GM12864 (cell line): Measurements from ENCODE around the gene PLA2G5.

Experiments used
- DNase-seq: peaks from one replicate; pipeline ENCODE4 v3.0.0-alpha.2; 2011; ENCODE audit warnings: low read depth
- H3K4me3 ChIP-seq: 2 replicates; pipeline ENCODE4 v1.5.1; 2011; ENCODE audit warnings: mild to moderate bottlenecking, low read depth, low read length, control low read depth
- CTCF ChIP-seq: IDR thresholded peaks from 2 replicates; pipeline ENCODE4 v1.5.1; 2011; ENCODE audit warnings: low read depth, mild to moderate bottlenecking, moderate library complexity, low read length, control low read depth, inconsistent platforms; ENCODE audit errors: missing control alignments

Gene PLA2G5

DNA sequence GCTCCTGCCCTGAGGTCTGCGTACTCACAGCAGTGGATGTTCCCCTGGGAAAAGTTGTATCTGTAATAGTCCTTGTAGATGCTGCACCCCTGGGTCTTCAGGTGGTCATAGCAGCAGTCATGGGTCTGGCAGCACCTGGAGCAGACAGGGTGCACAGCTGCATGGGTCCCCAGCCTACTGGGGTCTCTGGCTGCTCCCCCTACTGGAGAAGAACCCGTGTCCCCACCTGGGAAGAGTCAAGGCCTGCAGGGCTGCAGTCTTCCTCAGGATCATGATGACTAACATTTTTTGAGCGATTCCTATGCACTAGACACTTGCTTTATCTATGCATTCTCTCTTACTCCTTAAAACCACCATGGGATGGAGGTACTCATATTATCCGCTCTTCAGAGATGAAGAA, 45.5 kb downstream of the PLA2G5 start:
- TF ChIP-seq CTCF = no peak
- no peak for DNase-seq
- H3K4me3 ChIP-seq = no peak overlapping the region

DNA sequence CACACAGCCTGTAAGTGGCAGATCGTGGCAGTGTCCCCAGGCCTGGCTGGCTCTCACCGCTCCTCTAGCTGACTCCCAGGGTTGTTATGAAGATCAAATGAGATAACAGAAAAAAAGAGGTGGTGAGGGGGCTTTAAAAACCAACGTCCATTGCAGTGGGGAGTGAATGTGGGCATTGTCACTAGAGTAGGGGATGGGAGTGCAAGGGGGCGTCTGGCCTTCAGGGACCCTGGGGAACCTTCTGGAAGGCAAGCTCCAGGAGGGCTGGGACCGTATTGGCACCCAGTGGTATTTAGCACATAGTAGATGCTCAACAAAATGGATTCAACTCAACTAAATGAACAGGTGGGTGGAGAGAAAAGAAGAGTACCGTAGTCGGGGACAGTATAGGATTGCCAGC, 45.9 kb downstream of the PLA2G5 start:
- no peak for DNase-seq
- no peak for TF ChIP-seq CTCF
- no peak overlapping the region for H3K4me3 ChIP-seq

DNA sequence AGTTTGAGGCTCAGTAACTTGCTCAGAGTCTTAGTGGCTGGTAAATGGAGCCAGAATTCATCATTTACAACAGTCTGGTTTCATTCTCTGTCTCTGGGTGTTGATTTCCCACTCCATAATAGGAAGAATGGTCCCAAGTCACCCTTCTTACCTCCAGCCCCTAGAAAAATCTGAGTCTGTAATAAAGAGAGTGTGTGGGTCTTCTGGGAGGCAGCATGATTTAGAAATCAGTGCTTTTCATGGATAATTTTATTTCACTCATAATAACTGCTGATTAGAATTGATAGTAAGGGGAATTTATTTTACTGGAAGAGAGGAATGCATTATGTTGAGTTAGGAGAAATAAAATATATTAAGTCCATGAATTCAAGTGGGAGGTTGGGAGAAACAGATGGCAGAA, 47.2 kb downstream of the PLA2G5 start:
- H3K4me3 ChIP-seq = no peak overlapping the region
- no peak for DNase-seq
- no peak for TF ChIP-seq CTCF

GRCh38 chr1:20119347-20119746, 49.4 kb downstream of the PLA2G5 start, which contains the start of gene PLA2G2D:
Gene PLA2G2D (minus strand): TSS chr1:20119536. CDS start chr1:20119498, 38 bp downstream.
- no peak for DNase-seq
- no peak within 1 kb of the TSS for H3K4me3 ChIP-seq
- no peak for TF ChIP-seq CTCF

- no peak for TF ChIP-seq CTCF
- H3K4me3 ChIP-seq = no peak overlapping the region
- no peak for DNase-seq
These were observed 50.8 kb downstream of the PLA2G5 start for GRCh38 chr1:20120796-20121195.

GRCh38 chr1:20123722-20124455, 53.9 kb downstream of the PLA2G5 start:
- no peak for DNase-seq
- no peak overlapping the region for H3K4me3 ChIP-seq
- no peak for TF ChIP-seq CTCF

GRCh38 chr1:20124456-20125057, 54.6 kb downstream of the PLA2G5 start:
- H3K4me3 ChIP-seq = no peak overlapping the region
- no peak for TF ChIP-seq CTCF
- no peak for DNase-seq
